ENCODE measurements around the gene TRPT1. TPM values are rescaled to one million over a fixed set of nuclear protein-coding genes. Genes with fewer than 3 reads are reported as not detected.
A peak's percentile ranks its signal among the peaks of the same experiment; 100 is the strongest.

TRPT1 gene
- total and polyA plus RNA-seq, 9 of the 15 experiments (the other 6 are each of a cell fraction or from before 2014, with no cell fraction given): 4.6 to 41.7 (median 23.1) TPM

DNA sequence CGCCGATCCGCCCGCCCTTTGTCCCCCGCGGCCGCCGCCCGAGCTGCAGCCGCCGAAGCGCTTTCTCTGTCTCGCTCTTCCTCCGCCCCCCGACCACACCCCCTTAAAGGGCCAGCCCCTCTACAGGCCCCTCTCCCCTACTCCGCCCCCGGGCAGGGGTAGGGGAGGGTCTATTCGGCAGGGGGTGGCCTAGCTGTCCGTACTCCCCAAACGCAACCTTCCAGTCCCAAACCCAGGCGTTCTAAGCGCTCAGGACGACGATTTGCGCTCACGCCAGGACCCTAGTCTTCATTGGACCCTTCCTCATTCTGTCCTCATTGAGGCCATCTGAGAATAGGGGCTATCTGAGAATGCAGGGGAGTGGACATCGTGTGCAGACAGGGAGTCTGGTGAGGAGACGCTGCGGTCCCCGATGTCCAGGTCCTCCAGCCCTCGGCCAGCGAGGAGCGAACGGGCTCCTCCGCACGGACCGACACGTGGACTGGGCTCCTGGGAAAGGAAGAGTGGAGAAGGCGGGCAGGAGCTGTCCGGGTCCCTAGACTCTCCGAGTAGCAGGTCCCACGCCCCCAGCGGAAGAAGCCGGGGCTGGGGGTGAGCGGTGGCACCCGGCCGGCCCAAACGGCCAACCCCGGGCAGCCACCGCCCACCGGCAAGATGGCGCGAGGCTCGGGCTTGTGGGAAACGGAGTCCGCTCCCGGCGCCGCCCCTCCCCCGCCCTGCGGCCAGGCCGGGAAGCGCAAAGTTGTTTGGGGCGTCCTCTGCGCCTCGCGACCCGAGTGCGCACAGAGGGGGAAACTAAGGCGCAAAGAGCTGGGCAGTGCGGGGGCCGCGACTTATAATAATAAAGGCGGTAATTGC, 21.1 kb upstream of the TRPT1 start, which contains the start of gene PPP1R14B (continued):
- TF ChIP-seq, protein P1, sequence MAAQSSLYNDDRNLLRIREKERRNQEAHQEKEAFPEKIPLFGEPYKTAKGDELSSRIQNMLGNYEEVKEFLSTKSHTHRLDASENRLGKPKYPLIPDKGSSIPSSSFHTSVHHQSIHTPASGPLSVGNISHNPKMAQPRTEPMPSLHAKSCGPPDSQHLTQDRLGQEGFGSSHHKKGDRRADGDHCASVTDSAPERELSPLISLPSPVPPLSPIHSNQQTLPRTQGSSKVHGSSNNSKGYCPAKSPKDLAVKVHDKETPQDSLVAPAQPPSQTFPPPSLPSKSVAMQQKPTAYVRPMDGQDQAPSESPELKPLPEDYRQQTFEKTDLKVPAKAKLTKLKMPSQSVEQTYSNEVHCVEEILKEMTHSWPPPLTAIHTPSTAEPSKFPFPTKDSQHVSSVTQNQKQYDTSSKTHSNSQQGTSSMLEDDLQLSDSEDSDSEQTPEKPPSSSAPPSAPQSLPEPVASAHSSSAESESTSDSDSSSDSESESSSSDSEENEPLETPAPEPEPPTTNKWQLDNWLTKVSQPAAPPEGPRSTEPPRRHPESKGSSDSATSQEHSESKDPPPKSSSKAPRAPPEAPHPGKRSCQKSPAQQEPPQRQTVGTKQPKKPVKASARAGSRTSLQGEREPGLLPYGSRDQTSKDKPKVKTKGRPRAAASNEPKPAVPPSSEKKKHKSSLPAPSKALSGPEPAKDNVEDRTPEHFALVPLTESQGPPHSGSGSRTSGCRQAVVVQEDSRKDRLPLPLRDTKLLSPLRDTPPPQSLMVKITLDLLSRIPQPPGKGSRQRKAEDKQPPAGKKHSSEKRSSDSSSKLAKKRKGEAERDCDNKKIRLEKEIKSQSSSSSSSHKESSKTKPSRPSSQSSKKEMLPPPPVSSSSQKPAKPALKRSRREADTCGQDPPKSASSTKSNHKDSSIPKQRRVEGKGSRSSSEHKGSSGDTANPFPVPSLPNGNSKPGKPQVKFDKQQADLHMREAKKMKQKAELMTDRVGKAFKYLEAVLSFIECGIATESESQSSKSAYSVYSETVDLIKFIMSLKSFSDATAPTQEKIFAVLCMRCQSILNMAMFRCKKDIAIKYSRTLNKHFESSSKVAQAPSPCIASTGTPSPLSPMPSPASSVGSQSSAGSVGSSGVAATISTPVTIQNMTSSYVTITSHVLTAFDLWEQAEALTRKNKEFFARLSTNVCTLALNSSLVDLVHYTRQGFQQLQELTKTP (IDR thresholded peaks at IDR 0.05; ENCODE audit: low read depth in 1 of 2, partially characterized antibody in 2 of 2): peak in 1 of 2 experiments; percentile 53
- TF ChIP-seq, protein P2, sequence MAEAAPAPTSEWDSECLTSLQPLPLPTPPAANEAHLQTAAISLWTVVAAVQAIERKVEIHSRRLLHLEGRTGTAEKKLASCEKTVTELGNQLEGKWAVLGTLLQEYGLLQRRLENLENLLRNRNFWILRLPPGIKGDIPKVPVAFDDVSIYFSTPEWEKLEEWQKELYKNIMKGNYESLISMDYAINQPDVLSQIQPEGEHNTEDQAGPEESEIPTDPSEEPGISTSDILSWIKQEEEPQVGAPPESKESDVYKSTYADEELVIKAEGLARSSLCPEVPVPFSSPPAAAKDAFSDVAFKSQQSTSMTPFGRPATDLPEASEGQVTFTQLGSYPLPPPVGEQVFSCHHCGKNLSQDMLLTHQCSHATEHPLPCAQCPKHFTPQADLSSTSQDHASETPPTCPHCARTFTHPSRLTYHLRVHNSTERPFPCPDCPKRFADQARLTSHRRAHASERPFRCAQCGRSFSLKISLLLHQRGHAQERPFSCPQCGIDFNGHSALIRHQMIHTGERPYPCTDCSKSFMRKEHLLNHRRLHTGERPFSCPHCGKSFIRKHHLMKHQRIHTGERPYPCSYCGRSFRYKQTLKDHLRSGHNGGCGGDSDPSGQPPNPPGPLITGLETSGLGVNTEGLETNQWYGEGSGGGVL (CRISPR knock-in tag; IDR thresholded peaks at IDR 0.05): no peak
- TF ChIP-seq PTRF (tag; IDR thresholded peaks at IDR 0.05) (no peak), TAF7 (tag; IDR thresholded peaks at IDR 0.05) (peak; percentile 43; the same call in 1 of the 2 replicates), PTTG1 (tag; IDR thresholded peaks at IDR 0.05; ENCODE audit: low read depth) (no peak), TOE1 (IDR thresholded peaks at IDR 0.05; ENCODE audit: borderline replicate concordance) (peak; percentile 59; the same call in 1 of the 2 replicates), TOE1 (CRISPR knock-in tag; IDR thresholded peaks at IDR 0.05; ENCODE audit: borderline replicate concordance, low read depth) (no peak), TARDBP (IDR thresholded peaks at IDR 0.05) (peak; percentile 63; the same call in 1 of the 2 replicates), RCOR1 (IDR thresholded peaks at IDR 0.05; ENCODE audit: borderline replicate concordance in 1 of 2, low read depth in 2 of 2, low read length in 2 of 2) (peak in 1 of 2 experiments; percentile 13; a peak in 1 of 4 replicates), POLR2B (IDR thresholded peaks at IDR 0.05; ENCODE audit: low read depth, partially characterized antibody) (peak; percentile 77), MXI1 (IDR thresholded peaks at IDR 0.05; ENCODE audit: low read depth, low read length) (peak; percentile 63), NCOA6 (IDR thresholded peaks at IDR 0.05) (no peak)
- TF ChIP-seq, protein P3, sequence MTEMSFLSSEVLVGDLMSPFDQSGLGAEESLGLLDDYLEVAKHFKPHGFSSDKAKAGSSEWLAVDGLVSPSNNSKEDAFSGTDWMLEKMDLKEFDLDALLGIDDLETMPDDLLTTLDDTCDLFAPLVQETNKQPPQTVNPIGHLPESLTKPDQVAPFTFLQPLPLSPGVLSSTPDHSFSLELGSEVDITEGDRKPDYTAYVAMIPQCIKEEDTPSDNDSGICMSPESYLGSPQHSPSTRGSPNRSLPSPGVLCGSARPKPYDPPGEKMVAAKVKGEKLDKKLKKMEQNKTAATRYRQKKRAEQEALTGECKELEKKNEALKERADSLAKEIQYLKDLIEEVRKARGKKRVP (CRISPR knock-in tag; IDR thresholded peaks at IDR 0.05): no peak
- TF ChIP-seq, protein P4, sequence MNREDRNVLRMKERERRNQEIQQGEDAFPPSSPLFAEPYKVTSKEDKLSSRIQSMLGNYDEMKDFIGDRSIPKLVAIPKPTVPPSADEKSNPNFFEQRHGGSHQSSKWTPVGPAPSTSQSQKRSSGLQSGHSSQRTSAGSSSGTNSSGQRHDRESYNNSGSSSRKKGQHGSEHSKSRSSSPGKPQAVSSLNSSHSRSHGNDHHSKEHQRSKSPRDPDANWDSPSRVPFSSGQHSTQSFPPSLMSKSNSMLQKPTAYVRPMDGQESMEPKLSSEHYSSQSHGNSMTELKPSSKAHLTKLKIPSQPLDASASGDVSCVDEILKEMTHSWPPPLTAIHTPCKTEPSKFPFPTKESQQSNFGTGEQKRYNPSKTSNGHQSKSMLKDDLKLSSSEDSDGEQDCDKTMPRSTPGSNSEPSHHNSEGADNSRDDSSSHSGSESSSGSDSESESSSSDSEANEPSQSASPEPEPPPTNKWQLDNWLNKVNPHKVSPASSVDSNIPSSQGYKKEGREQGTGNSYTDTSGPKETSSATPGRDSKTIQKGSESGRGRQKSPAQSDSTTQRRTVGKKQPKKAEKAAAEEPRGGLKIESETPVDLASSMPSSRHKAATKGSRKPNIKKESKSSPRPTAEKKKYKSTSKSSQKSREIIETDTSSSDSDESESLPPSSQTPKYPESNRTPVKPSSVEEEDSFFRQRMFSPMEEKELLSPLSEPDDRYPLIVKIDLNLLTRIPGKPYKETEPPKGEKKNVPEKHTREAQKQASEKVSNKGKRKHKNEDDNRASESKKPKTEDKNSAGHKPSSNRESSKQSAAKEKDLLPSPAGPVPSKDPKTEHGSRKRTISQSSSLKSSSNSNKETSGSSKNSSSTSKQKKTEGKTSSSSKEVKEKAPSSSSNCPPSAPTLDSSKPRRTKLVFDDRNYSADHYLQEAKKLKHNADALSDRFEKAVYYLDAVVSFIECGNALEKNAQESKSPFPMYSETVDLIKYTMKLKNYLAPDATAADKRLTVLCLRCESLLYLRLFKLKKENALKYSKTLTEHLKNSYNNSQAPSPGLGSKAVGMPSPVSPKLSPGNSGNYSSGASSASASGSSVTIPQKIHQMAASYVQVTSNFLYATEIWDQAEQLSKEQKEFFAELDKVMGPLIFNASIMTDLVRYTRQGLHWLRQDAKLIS (CRISPR knock-in tag; IDR thresholded peaks at IDR 0.05): peak; percentile 37; the same call in 1 of the 2 replicates
- TF ChIP-seq, protein P5, sequence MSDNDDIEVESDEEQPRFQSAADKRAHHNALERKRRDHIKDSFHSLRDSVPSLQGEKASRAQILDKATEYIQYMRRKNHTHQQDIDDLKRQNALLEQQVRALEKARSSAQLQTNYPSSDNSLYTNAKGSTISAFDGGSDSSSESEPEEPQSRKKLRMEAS (CRISPR knock-in tag; IDR thresholded peaks at IDR 0.05): peak; percentile 97
